K562 (cell line): ENCODE measurements around the gene TREM1. TPM values are rescaled to one million over a fixed set of nuclear protein-coding genes. Genes with fewer than 3 reads are reported as not detected.

Experiments
- NCOA2 ChIP-seq, 2 experiments: fragments of 450-650 bp; IDR thresholded peaks; 2 replicates each; pipeline ENCODE4 v1.6.1; 2018; ENCODE audit warnings: mild to moderate bottlenecking in 2 of 2, moderate library complexity in 1 of 2; ENCODE audit not compliant: partially characterized antibody in 2 of 2
- SMC3 ChIP-seq: conservative IDR thresholded peaks from 2 replicates; pipeline ENCODE4 v1.6.1; 2011; ENCODE audit warnings: low read depth, low read length, improper control_type of control experiment; ENCODE audit not compliant: insufficient read depth
- ZNF407 ChIP-seq: fragments of 450-650 bp; IDR thresholded peaks from 2 replicates; pipeline ENCODE4 v1.6.1; 2016; ENCODE audit warnings: low read depth
- polyA plus RNA-seq, 8 experiments: library from polyadenylated mRNA; depleted of rRNA in 4 of 8; stranded (reverse) in 5 of 8; unstranded in 3 of 8; fragments of >200 nt; fragmentation: Nextera tagmentation in 2 of 8; fragmentation: Illumina TruSeq in 1 of 8; extraction: Ambion mirVana in 2 of 8; extraction: Trizol in 1 of 8; gene quantifications; 2 replicates each; pipeline versions ENCODE4 v1.2.1 to v1.2.3, GENCODE V29; 2011 to 2014; ENCODE audit warnings: inconsistent platforms in 1 of 8, missing spikeins in 1 of 8
- total RNA-seq, 7 experiments: library from RNA; depleted of rRNA in 6 of 7; stranded (reverse); fragments of >200 nt in 6 of 7; fragmentation: Illumina TruSeq in 2 of 7; extraction: Trizol in 2 of 7; gene quantifications; 2 replicates each; pipeline versions ENCODE4 v1.2.1 to v1.2.3, GENCODE V29; 2011 to 2021; ENCODE audit warnings: low replicate concordance in 1 of 7

The TREM1 gene
- total and polyA plus RNA-seq, 9 of the 15 experiments (the other 6 are each of a cell fraction or from before 2014, with no cell fraction given): not detected

- TF ChIP-seq ZNF407 (no peak), SMC3 (no peak), NCOA2 (IDR thresholded peaks at IDR 0.05; ENCODE audit: partially characterized antibody in 2 of 2) (no peak)
- TF ChIP-seq, all 486 proteins: peak for 0
Observed at GRCh38 chr6:41331401-41332150, 45.1 kb upstream of the TREM1 start (continued).
